Activated CD4-positive, alpha-beta T cell treated with anti-CD3 and anti-CD28 coated beads for 36 hours (primary cell): ENCODE results near the gene GRID1. TPM values are rescaled to one million over a fixed set of nuclear protein-coding genes. Genes with fewer than 3 reads are reported as not detected.

Experiments used
- ATAC-seq: fragments of 200-7000 bp; cut with Tn5 transposase; one replicate; pipeline ENCODE4 v1.10.0; 2021; ENCODE audit warnings: mild to moderate bottlenecking, moderate library complexity
- CTCF ChIA-PET: fragments of 350-600 bp; sonication (Branson Sonifier 250); formaldehyde crosslinking; loops from one replicate; lab custom pipeline; 2021; ENCODE audit warnings: antibody characterized with exemption; lab: Charles Lee
- POLR2A ChIA-PET: fragments of 350-600 bp; sonication (Branson Sonifier 250); formaldehyde crosslinking; loops from one replicate; lab custom pipeline; 2021; ENCODE audit warnings: antibody characterized with exemption, inconsistent platforms; lab: Charles Lee
- DNase-seq: peaks from one replicate; pipeline ENCODE4 v3.0.0-alpha.2; 2020
- H3K27ac Mint-ChIP-seq: one replicate; pipeline ENCODE4 v1.8.0; 2021; ENCODE audit warnings: mixed read lengths
- H3K27me3 Mint-ChIP-seq: one replicate; pipeline ENCODE4 v1.8.0; 2021; ENCODE audit warnings: mixed read lengths
- H3K36me3 Mint-ChIP-seq: one replicate; pipeline ENCODE4 v1.8.0; 2021; ENCODE audit warnings: low read depth, mixed read lengths
- H3K4me1 Mint-ChIP-seq: one replicate; pipeline ENCODE4 v1.8.0; 2021; ENCODE audit warnings: mixed read lengths
- H3K4me3 Mint-ChIP-seq: one replicate; pipeline ENCODE4 v1.8.0; 2021; ENCODE audit warnings: mild to moderate bottlenecking, moderate library complexity, mixed read lengths
- H3K9me3 Mint-ChIP-seq: one replicate; pipeline ENCODE4 v1.8.0; 2021; ENCODE audit warnings: low read depth, mixed read lengths
- intact Hi-C, 2 experiments: fragments of 100-400 bp; cut with DNase I in 1 of 2; cut with micrococcal nuclease in 1 of 2; formaldehyde crosslinking; loops; one replicate each; pipeline versions ENCODE4 v1.14.2 to v1.15.1; 2022 to 2024; cut with DNase I, micrococcal nuclease
- total RNA-seq, 2 experiments: library from RNA; stranded (reverse); gene quantifications; one replicate each; pipeline ENCODE4 v1.2.3, GENCODE V29; 2021

The GRID1 gene
- total RNA-seq, 2 experiments from 2014 or later = not detected

DNA sequence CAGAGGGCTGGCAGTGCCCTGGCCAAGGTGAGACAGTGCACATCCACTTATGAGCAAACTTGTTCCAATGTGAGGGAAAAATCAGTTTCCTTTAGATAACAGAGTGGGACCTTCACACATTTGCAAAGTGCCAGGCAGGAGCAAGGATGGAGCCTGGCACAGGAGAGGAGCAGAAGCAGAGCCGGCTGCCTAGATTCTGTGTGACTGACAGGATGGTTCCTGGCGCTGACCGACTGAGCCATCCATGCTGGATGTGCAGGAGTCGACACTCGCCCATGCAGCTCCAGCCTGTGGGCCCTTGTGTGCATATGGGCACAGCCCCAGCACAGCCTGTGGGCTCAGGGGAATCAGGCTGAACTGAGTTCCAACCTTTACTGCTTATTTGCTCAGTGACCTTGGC lies 346.5 kb downstream of the GRID1 start:
- DNase-seq (no peak), ATAC-seq (no peak)
- Mint-ChIP-seq H3K27me3 (no peaks in the 10 kb centered on the region), H3K4me1 (peaks cover 7% of the 10 kb centered on the region), H3K9me3 (no peaks in the 10 kb centered on the region), H3K4me3 (no peak overlapping the region), H3K27ac (no peak overlapping the region), H3K36me3 (no peaks in the 10 kb centered on the region)
- ChIA-PET POLR2A (no interaction called here), CTCF (interaction anchor here (0.7 kb wide), 1 partner anchor 173 kb away, joined by 3 read pairs; no protein-coding TSS in a partner anchor)
- intact Hi-C loops = no loop called here

DNA sequence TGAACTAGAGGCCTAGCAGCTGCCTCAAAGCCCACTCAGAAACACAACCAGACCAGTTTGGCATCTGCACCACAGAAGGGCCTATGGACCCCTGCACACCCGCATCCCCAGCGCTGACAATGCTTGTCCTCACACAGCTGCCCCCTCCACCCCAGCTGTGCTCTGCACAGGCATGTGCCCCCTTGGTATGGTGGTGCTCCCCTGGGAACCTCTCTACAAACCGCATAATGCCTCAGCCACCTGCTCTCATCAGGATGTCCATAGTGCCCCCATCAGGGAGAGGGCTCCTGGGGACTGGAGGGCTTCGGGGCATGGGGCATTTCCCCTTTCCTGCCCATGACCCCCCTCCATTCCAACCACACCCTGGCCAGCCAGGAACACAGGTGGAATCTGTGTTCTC lies 347.5 kb downstream of the GRID1 start:
- CTCF ChIA-PET = no interaction called here
- no peaks in the 10 kb centered on the region for H3K27me3 Mint-ChIP-seq
- no peaks in the 10 kb centered on the region for H3K9me3 Mint-ChIP-seq
- H3K27ac Mint-ChIP-seq = no peak overlapping the region
- no peak overlapping the region for H3K4me3 Mint-ChIP-seq
- peaks cover 7% of the 10 kb centered on the region for H3K4me1 Mint-ChIP-seq
- POLR2A ChIA-PET = no interaction called here
- no peaks in the 10 kb centered on the region for H3K36me3 Mint-ChIP-seq
- DNase-seq (no peak), ATAC-seq (no peak)
- intact Hi-C loops = no loop called here

DNA sequence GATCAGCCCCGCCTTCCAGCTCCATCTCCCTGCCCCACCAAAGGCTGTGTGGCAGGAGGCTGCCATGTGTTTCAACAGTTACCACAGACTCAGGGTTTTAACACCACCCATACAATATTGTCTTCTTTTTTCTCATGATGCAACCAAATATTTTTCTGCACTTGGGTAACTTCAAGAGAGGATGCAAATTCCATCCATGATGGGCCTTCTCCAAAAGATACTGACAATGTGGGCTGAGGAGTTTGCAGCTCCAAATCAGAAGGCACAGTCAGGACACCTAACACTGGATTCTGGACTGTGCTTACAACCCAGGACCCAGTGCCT lies 347.9 kb downstream of the GRID1 start:
- Mint-ChIP-seq H3K27ac (no peak overlapping the region), H3K4me1 (peaks cover 7% of the 10 kb centered on the region), H3K36me3 (no peaks in the 10 kb centered on the region), H3K27me3 (no peaks in the 10 kb centered on the region), H3K4me3 (no peak overlapping the region), H3K9me3 (no peaks in the 10 kb centered on the region)
- DNase-seq (no peak), ATAC-seq (no peak)
- ChIA-PET POLR2A (no interaction called here), CTCF (no interaction called here)
- intact Hi-C loops = no loop called here

DNA sequence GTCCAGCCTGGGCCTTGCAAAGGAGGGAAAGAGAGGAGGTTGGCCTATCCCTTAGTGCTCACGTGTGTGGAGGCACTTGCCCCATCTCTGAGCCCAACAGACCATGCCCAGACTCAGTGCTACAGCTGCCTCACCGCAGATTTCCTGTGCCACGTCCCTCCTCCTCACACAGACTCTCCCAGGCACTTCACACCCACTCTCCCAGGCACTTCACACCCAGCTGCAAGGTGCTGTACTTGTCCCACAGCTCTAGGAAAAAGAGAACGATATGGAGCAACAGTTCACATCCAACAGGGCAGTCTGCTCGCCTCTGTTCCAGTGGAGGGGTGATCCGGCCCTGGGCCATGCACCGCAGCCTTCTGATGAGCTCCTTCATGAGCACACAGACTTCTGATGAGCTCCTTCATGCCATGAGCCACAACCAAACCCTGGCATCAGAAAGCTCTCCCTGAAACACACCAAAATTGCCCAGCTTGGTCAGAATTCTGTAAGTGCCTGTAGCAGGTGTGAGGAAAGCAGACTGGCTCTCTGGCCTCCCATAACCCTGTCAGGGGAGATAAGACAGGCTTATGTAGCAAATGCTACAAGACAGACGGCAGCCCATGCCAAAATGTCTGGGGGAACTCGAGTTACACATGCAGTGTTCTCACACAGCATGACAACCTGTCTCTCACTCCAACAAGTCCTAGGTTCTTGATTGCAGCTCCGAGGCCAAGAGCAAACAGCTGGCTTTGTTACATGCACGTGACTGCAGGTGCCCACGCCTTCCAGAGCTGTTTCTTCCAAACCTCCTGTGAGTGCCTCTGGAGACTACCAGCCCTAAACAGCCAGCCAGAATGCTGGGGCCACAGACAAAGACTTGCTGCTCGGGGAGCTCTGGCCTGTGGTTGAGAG lies 348.5 kb downstream of the GRID1 start:
- Mint-ChIP-seq H3K27me3 (no peaks in the 10 kb centered on the region), H3K4me3 (no peak overlapping the region), H3K9me3 (no peaks in the 10 kb centered on the region), H3K27ac (no peak overlapping the region), H3K36me3 (no peaks in the 10 kb centered on the region), H3K4me1 (peaks cover 7% of the 10 kb centered on the region)
- intact Hi-C loops = no loop called here
- ChIA-PET POLR2A (no interaction called here), CTCF (no interaction called here)
- no peak for DNase-seq
- ATAC-seq = no peak

DNA sequence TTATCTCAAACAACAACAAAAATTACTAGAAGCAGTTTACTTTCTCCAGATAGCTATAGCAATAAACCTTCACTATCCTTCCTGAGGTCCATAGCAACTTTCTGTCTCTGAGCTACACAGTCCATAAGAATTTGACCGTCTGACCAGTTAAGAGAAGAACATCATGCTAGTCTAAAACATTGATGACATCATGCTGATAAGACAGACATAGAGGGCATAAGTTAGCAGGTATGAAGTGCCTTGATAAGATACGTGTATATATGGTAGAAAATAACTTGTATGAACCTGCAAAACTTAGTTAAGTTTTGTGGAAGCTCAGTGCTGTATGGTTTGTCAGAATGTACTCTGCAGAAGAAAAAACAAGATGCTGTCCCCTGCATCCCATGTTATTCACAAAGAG lies 353.0 kb downstream of the GRID1 start:
- no peaks in the 10 kb centered on the region for H3K36me3 Mint-ChIP-seq
- H3K9me3 Mint-ChIP-seq = no peaks in the 10 kb centered on the region
- intact Hi-C loops = no loop called here
- H3K27ac Mint-ChIP-seq = no peak overlapping the region
- ChIA-PET POLR2A (no interaction called here), CTCF (no interaction called here)
- DNase-seq = no peak
- no peak overlapping the region for H3K4me3 Mint-ChIP-seq
- no peak for ATAC-seq
- H3K27me3 Mint-ChIP-seq = peaks cover 2% of the 10 kb centered on the region
- peaks cover 7% of the 10 kb centered on the region for H3K4me1 Mint-ChIP-seq

DNA sequence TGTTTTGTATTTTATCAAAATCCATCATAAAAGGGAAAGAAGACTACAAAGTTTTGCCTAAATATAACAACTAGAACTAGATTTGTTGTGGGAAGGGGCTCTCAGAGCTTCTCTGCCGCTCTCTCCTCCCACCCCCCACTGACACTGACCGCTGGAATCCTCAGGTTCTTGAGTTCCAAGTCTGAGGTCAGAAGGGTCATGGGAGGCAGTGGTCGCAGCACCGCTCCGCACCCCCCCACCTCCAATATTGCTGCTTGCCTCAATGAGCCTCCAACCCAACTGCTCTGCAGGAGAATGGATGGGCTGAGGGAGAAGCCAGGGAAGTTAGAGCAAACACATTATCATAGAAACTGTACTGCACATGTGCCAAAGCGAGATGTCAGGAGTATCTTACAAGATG lies 359.4 kb downstream of the GRID1 start:
- DNase-seq (no peak), ATAC-seq (no peak)
- Mint-ChIP-seq H3K27ac (no peak overlapping the region), H3K4me1 (no peaks in the 10 kb centered on the region), H3K36me3 (no peaks in the 10 kb centered on the region), H3K27me3 (peaks cover 7% of the 10 kb centered on the region), H3K4me3 (no peak overlapping the region), H3K9me3 (no peaks in the 10 kb centered on the region)
- intact Hi-C loops = no loop called here
- POLR2A ChIA-PET = no interaction called here
- CTCF ChIA-PET = interaction anchor here (0.7 kb wide), 1 partner anchor 113 kb away, joined by 3 read pairs; no protein-coding TSS in a partner anchor

DNA sequence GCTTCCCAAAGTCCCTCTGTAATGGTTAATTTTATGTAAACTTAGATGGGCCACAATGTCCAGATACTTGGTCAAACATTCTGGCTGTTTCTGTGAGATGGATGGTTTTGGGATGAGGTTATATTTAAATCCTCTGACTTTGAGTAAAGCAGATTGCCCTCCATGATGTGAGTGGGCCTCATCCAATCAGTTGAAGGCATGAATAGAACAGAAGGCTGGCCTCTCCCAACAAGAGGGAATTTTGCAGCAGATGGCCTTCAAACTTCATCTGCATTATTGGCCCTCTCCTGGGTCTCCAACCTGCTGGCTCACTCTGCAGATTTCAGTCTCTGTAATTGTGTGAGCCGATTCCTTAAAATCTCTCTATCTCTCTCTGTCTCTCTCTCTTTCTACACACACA lies 362.3 kb downstream of the GRID1 start:
- CTCF ChIA-PET = no interaction called here
- POLR2A ChIA-PET = no interaction called here
- ATAC-seq (no peak), DNase-seq (no peak)
- intact Hi-C loops = no loop called here
- H3K27me3 Mint-ChIP-seq = peaks cover 16% of the 10 kb centered on the region
- H3K4me1 Mint-ChIP-seq = no peaks in the 10 kb centered on the region
- no peaks in the 10 kb centered on the region for H3K36me3 Mint-ChIP-seq
- H3K4me3 Mint-ChIP-seq = no peak overlapping the region
- H3K9me3 Mint-ChIP-seq = no peaks in the 10 kb centered on the region
- H3K27ac Mint-ChIP-seq = no peak overlapping the region

DNA sequence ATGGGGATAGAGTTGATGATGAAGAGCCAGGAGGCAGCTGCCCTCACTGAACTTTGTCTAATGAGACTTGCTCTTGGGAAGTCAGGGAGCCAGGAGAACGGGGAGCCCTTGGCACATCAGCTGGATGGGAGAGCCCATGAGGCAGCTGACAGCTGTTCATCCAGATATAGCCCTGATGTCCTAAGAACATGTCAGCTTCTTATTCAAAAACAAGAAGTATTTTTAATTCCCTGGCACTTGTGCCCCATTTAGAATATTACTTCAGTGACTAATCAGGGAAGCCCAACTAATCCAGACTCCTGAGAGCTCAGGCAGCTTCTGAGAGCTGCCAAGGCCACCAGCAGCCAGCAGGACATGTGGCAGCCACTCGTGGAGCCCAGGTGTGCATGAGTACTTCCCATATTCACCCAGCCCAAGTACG lies 363.4 kb downstream of the GRID1 start:
- H3K4me3 Mint-ChIP-seq = no peak overlapping the region
- no peaks in the 10 kb centered on the region for H3K9me3 Mint-ChIP-seq
- intact Hi-C loops = no loop called here
- no peaks in the 10 kb centered on the region for H3K36me3 Mint-ChIP-seq
- no peak for ATAC-seq
- ChIA-PET POLR2A (no interaction called here), CTCF (interaction anchor here (0.6 kb wide), 2 partner anchors 104 to 128 kb away, joined by 3 read pairs; no protein-coding TSS in a partner anchor)
- no peak for DNase-seq
- no peaks in the 10 kb centered on the region for H3K4me1 Mint-ChIP-seq
- H3K27ac Mint-ChIP-seq = no peak overlapping the region
- H3K27me3 Mint-ChIP-seq = peaks cover 11% of the 10 kb centered on the region

DNA sequence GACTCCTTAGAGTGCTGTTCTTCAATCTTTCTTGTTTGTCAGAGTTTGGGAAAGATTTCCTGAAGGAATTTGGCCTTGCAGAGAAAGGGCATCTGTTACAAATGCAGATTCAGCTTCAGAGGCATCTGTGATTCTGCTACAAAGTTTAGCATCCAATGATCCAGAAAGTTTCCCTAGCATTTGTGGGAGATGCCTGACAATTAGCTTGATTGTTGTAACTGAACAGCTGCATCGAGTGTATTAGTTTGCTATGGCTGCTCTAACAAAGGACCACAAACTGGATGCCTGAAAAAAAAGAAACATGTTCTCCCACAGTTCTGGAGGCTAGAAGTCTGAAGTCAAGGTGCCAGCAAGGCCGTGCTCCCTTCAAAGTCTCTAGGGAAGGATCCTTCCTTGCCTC lies 365.1 kb downstream of the GRID1 start:
- DNase-seq = no peak
- ChIA-PET CTCF (no interaction called here), POLR2A (no interaction called here)
- intact Hi-C loops = no loop called here
- no peak overlapping the region for H3K27ac Mint-ChIP-seq
- peaks cover 16% of the 10 kb centered on the region for H3K27me3 Mint-ChIP-seq
- H3K36me3 Mint-ChIP-seq = no peaks in the 10 kb centered on the region
- no peak overlapping the region for H3K4me3 Mint-ChIP-seq
- no peak for ATAC-seq
- no peaks in the 10 kb centered on the region for H3K9me3 Mint-ChIP-seq
- H3K4me1 Mint-ChIP-seq = no peaks in the 10 kb centered on the region

DNA sequence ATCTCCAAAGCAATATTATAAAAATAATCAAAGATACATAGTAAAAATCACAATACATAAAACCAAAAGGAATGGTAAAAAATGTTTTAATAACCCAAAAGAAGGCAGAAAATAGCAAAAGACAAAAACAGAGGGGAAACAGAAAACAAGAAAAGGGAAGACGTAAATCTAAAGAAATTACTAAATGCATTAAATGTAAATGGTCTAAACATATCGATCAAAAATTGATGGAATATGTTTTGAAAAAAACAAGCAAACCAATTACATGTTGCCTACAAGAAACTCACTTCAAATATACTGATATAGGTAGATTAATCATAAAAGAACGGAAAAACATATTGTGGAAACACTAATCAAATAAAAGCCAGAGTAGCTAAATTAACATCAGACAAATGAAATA lies 369.1 kb downstream of the GRID1 start:
- no peaks in the 10 kb centered on the region for H3K9me3 Mint-ChIP-seq
- DNase-seq = no peak
- peaks cover 20% of the 10 kb centered on the region for H3K27me3 Mint-ChIP-seq
- POLR2A ChIA-PET = no interaction called here
- H3K4me3 Mint-ChIP-seq = no peak overlapping the region
- CTCF ChIA-PET = no interaction called here
- ATAC-seq = no peak
- intact Hi-C loops = loop anchor here (2.0 to 5.0 kb wide), 2 partner anchors 140 to 379 kb away; no protein-coding TSS in a partner anchor
- no peaks in the 10 kb centered on the region for H3K4me1 Mint-ChIP-seq
- no peaks in the 10 kb centered on the region for H3K36me3 Mint-ChIP-seq
- H3K27ac Mint-ChIP-seq = no peak overlapping the region

DNA sequence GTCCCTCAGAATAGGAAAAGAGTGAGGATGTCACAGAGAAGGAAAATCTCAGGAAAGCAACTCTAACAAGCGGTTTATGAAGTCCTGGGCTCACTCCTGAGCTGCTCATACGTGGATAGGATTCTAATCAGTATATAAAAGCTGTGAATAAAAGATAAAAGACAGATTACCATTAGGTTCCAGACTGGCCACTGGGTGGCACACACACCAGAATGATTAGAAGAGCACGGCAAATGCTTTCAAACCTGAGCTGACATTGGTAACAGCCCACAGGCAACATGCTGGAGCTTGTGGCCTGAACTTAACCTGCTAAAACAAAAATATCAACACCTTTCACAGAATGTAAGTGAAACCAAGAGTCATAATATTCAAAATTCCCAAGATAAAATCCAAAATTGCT lies 370.8 kb downstream of the GRID1 start:
- intact Hi-C loops = loop anchor here (1.0 to 5.0 kb wide), 3 partner anchors 142 to 383 kb away; no protein-coding TSS in a partner anchor
- no peak overlapping the region for H3K27ac Mint-ChIP-seq
- H3K9me3 Mint-ChIP-seq = no peaks in the 10 kb centered on the region
- CTCF ChIA-PET = interaction anchor here (1.0 to 1.2 kb wide), 2 partner anchors 104 to 1213 kb away, joined by 3 read pairs; no protein-coding TSS in a partner anchor
- POLR2A ChIA-PET = no interaction called here
- peak; percentile 50 for DNase-seq
- H3K27me3 Mint-ChIP-seq = peaks cover 14% of the 10 kb centered on the region
- no peaks in the 10 kb centered on the region for H3K4me1 Mint-ChIP-seq
- no peak for ATAC-seq
- no peak overlapping the region for H3K4me3 Mint-ChIP-seq
- H3K36me3 Mint-ChIP-seq = no peaks in the 10 kb centered on the region

DNA sequence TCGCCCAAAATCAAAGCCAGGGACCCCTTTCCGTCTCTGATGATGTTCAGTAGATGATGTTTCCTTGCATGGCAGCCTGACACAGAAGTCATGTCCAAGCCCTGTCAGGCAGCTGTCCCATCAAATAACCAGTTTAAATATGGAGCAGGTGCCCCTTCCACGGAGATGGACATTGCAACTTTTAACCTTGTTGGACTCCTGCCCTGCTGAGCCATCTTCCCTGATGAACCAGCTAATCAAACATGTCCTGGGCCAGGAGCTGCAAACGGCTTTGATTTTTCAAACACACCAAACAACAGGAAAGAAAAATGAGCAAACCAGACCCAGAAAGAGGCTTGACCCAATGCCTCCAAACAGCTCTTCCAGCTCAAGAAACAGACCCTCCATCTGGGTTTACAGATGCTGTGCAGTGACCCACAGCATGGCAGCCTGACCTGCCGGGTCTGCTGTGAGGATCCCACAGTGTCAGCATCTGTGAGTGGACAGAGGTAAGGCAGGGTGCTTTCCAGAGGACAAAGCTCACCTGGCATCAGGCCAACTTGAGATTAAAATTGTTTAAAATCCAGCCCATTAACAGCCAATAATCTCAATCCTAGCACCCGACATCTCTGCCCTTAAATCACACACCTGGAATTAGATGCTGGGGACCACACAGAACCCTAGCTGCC lies 372.6 kb downstream of the GRID1 start:
- Mint-ChIP-seq H3K27me3 (peaks cover 12% of the 10 kb centered on the region), H3K36me3 (no peaks in the 10 kb centered on the region), H3K4me1 (no peaks in the 10 kb centered on the region), H3K27ac (no peak overlapping the region), H3K9me3 (no peaks in the 10 kb centered on the region), H3K4me3 (no peak overlapping the region)
- ATAC-seq = no peak
- no peak for DNase-seq
- intact Hi-C loops = no loop called here
- ChIA-PET POLR2A (no interaction called here), CTCF (no interaction called here)
